DND-41 (cell line): ENCODE results near the gene KLHL12.

ENCODE experiments used
- EZH2 ChIP-seq: IDR thresholded peaks from 3 replicates; pipeline ENCODE4 v1.6.1; 2012; ENCODE audit warnings: borderline replicate concordance, low read depth, mild to moderate bottlenecking, moderate library complexity, low read length, inconsistent platforms; ENCODE audit not compliant: severe bottlenecking
- TF ChIP-seq, protein P1 (sequence below): IDR thresholded peaks from 2 replicates; pipeline ENCODE4 v1.5.1; 2012; ENCODE audit warnings: borderline replicate concordance, low read length, moderate library complexity, mild to moderate bottlenecking; ENCODE audit not compliant: poor library complexity, severe bottlenecking; ENCODE audit errors: extremely low read depth

DNA sequence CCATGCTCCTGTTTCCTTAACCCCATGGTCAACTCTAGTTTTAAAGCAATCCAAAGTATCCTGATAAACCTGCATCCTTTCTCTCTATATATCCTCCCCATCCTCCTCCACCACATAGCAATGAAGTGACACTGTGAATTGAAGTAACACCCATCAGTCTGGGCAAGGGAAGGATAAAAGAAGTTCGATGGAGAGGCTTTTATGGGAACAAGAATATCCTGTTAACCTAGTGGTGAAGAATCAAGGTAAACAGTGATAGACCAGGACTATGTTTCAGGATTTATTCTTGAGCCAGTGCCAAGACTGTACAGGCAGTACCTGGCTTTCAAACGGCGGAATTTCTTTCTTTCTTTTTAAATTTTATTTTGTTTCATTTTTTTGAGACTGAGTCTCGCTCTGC, 55.7 kb downstream of the KLHL12 start:
- TF ChIP-seq, protein P1, sequence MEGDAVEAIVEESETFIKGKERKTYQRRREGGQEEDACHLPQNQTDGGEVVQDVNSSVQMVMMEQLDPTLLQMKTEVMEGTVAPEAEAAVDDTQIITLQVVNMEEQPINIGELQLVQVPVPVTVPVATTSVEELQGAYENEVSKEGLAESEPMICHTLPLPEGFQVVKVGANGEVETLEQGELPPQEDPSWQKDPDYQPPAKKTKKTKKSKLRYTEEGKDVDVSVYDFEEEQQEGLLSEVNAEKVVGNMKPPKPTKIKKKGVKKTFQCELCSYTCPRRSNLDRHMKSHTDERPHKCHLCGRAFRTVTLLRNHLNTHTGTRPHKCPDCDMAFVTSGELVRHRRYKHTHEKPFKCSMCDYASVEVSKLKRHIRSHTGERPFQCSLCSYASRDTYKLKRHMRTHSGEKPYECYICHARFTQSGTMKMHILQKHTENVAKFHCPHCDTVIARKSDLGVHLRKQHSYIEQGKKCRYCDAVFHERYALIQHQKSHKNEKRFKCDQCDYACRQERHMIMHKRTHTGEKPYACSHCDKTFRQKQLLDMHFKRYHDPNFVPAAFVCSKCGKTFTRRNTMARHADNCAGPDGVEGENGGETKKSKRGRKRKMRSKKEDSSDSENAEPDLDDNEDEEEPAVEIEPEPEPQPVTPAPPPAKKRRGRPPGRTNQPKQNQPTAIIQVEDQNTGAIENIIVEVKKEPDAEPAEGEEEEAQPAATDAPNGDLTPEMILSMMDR = no peak
- no peak for TF ChIP-seq EZH2
